Measurements from ENCODE around the gene C17orf50.

- TF ChIP-seq, protein P1, sequence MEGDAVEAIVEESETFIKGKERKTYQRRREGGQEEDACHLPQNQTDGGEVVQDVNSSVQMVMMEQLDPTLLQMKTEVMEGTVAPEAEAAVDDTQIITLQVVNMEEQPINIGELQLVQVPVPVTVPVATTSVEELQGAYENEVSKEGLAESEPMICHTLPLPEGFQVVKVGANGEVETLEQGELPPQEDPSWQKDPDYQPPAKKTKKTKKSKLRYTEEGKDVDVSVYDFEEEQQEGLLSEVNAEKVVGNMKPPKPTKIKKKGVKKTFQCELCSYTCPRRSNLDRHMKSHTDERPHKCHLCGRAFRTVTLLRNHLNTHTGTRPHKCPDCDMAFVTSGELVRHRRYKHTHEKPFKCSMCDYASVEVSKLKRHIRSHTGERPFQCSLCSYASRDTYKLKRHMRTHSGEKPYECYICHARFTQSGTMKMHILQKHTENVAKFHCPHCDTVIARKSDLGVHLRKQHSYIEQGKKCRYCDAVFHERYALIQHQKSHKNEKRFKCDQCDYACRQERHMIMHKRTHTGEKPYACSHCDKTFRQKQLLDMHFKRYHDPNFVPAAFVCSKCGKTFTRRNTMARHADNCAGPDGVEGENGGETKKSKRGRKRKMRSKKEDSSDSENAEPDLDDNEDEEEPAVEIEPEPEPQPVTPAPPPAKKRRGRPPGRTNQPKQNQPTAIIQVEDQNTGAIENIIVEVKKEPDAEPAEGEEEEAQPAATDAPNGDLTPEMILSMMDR (IDR thresholded peaks at IDR 0.05), result no peak
- no peak for TF ChIP-seq POLR2A (IDR thresholded peaks at IDR 0.05)
- no peak for TF ChIP-seq EP300 (IDR thresholded peaks at IDR 0.05)
Observed at GRCh38 chr17:35736236-35736635, 24.5 kb upstream of the C17orf50 start.

Data from tibial nerve (tissue), 4 donors.